Gastrocnemius medialis (tissue), 4 donors: Measurements from ENCODE around the gene FGFR3.

Experiments
- CTCF ChIP-seq, 5 experiments: fragments of 450-650 bp in 3 of 5; fragments of 200-600 bp in 2 of 5; sonication (generic) in 2 of 5; IDR thresholded peaks in 4 of 5; conservative IDR thresholded peaks in 1 of 5; 1 replicate in 4 of 5; 2 replicates in 1 of 5; pipeline ENCODE4 v1.5.1; 2016 to 2019; ENCODE audit warnings: antibody characterized with exemption in 5 of 5, mild to moderate bottlenecking in 3 of 5, moderate library complexity in 3 of 5
- POLR2A ChIP-seq, 2 donors: fragments of 450-650 bp; IDR thresholded peaks; one replicate each; pipeline ENCODE4 v1.6.1; 2017; ENCODE audit warnings: antibody characterized with exemption in 2 of 2, mild to moderate bottlenecking in 2 of 2, moderate library complexity in 2 of 2

GRCh38 chr4:1825326-1825725 is 32.2 kb downstream of the FGFR3 start:
- TF ChIP-seq CTCF (IDR thresholded peaks at IDR 0.05 in 4 of 5, conservative IDR thresholded peaks at IDR 0.05 in 1 of 5), result no peak
- no peak for TF ChIP-seq POLR2A (IDR thresholded peaks at IDR 0.05)
